IMR-90 (cell line): ENCODE results near the gene SNRPD2.

Experiments
- BHLHE40 ChIP-seq: fragments of 150-350 bp; IDR thresholded peaks from 2 replicates; pipeline ENCODE4 v1.6.1; 2016; ENCODE audit warnings: mild to moderate bottlenecking, low read depth, low read length
- CEBPB ChIP-seq: IDR thresholded peaks from 2 replicates; pipeline ENCODE4 v1.6.1; 2012; ENCODE audit warnings: low read depth, low read length, improper control_type of control experiment
- FOS ChIP-seq: fragments of 150-350 bp; IDR thresholded peaks from 2 replicates; pipeline ENCODE4 v1.6.1; 2016; ENCODE audit warnings: low read depth, low read length
- MAFK ChIP-seq: IDR thresholded peaks from 2 replicates; pipeline ENCODE4 v1.6.1; 2012; ENCODE audit warnings: low read depth, low read length, improper control_type of control experiment
- MAZ ChIP-seq: IDR thresholded peaks from 2 replicates; pipeline ENCODE4 v1.6.1; 2012; ENCODE audit warnings: low read depth, mild to moderate bottlenecking, low read length, improper control_type of control experiment, moderate library complexity, borderline replicate concordance
- MXI1 ChIP-seq: IDR thresholded peaks from 2 replicates; pipeline ENCODE4 v1.6.1; 2012; ENCODE audit warnings: low read depth, mild to moderate bottlenecking, low read length, moderate library complexity, borderline replicate concordance
- POLR2A ChIP-seq: IDR thresholded peaks from 2 replicates; pipeline ENCODE4 v1.6.1; 2012; ENCODE audit warnings: mild to moderate bottlenecking, low read depth, low read length
- RAD21 ChIP-seq: IDR thresholded peaks from 2 replicates; pipeline ENCODE4 v1.6.1; 2012; ENCODE audit warnings: low read length, improper control_type of control experiment
- RCOR1 ChIP-seq: IDR thresholded peaks from 2 replicates; pipeline ENCODE4 v1.6.1; 2012; ENCODE audit warnings: mild to moderate bottlenecking, low read length, improper control_type of control experiment; ENCODE audit not compliant: insufficient replicate concordance
- RFX5 ChIP-seq: IDR thresholded peaks from 2 replicates; pipeline ENCODE4 v1.8.0; 2012; ENCODE audit warnings: low read depth, mild to moderate bottlenecking, low read length, moderate library complexity
- TF ChIP-seq, protein P1 (sequence below): conservative IDR thresholded peaks from 2 replicates; pipeline ENCODE4 v1.5.1; 2012; ENCODE audit warnings: mild to moderate bottlenecking, low read depth, low read length, improper control_type of control experiment
- TF ChIP-seq, protein P2 (sequence below): fragments of 150-350 bp; IDR thresholded peaks from 2 replicates; pipeline ENCODE4 v1.6.1; 2016; ENCODE audit warnings: low read depth, mild to moderate bottlenecking, low read length, moderate library complexity, borderline replicate concordance
- TF ChIP-seq, protein P3 (sequence below): fragments of 150-350 bp; IDR thresholded peaks from 2 replicates; pipeline ENCODE4 v1.6.1; 2017; ENCODE audit warnings: mild to moderate bottlenecking, antibody characterized with exemption, low read length, low read depth

DNA sequence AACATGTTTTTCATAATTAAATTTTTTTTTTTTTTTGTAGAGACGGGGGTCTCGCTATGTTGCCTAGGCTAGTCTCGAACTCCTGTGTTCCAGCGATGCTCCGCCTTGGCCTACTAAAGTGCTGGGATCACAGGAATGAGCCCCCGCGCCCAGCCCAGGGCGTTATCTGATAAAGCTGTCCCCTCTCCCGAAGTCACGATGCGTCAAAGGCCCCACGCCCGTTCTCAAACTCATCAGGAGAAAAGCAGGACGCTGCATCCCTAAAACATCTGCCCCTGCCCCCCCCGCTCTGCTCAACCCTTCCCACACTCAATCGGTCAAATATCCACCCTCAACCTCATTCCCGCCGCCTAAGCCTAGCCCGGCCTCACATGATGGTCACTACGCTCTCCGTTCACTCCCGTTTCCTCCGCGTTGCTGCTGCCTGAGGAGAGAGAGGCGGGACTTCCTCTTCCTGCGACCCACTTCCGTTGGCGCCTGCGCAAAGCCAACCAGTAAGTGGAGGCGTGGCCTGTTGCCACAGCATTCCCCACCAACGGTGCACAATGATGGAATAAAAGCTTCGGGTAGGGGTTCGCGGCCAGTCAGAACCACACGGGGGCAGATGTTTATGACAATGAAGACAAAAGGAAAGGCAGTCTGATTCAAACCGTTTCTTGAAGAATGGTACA, at the start of gene SNRPD2:
- TF ChIP-seq, protein P1, sequence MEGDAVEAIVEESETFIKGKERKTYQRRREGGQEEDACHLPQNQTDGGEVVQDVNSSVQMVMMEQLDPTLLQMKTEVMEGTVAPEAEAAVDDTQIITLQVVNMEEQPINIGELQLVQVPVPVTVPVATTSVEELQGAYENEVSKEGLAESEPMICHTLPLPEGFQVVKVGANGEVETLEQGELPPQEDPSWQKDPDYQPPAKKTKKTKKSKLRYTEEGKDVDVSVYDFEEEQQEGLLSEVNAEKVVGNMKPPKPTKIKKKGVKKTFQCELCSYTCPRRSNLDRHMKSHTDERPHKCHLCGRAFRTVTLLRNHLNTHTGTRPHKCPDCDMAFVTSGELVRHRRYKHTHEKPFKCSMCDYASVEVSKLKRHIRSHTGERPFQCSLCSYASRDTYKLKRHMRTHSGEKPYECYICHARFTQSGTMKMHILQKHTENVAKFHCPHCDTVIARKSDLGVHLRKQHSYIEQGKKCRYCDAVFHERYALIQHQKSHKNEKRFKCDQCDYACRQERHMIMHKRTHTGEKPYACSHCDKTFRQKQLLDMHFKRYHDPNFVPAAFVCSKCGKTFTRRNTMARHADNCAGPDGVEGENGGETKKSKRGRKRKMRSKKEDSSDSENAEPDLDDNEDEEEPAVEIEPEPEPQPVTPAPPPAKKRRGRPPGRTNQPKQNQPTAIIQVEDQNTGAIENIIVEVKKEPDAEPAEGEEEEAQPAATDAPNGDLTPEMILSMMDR, result 0 out of 2 replicates have a peak, but pooled peaks have one; percentile 2
- TF ChIP-seq RFX5, result no peak
- TF ChIP-seq POLR2A, result peak; percentile 93
- TF ChIP-seq MAFK, result no peak
- no peak; the same call in 1 of the 2 replicates for TF ChIP-seq MAZ
- TF ChIP-seq RAD21, result no peak
- TF ChIP-seq, protein P2, sequence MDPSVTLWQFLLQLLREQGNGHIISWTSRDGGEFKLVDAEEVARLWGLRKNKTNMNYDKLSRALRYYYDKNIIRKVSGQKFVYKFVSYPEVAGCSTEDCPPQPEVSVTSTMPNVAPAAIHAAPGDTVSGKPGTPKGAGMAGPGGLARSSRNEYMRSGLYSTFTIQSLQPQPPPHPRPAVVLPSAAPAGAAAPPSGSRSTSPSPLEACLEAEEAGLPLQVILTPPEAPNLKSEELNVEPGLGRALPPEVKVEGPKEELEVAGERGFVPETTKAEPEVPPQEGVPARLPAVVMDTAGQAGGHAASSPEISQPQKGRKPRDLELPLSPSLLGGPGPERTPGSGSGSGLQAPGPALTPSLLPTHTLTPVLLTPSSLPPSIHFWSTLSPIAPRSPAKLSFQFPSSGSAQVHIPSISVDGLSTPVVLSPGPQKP, result no peak
- TF ChIP-seq MXI1, result peak; percentile 80; the same call in 1 of the 2 replicates
- TF ChIP-seq RCOR1, result no peak
- TF ChIP-seq FOS, result no peak
- 0 out of 2 replicates have a peak, but pooled peaks have one; percentile 7 for TF ChIP-seq BHLHE40
- TF ChIP-seq, protein P3, sequence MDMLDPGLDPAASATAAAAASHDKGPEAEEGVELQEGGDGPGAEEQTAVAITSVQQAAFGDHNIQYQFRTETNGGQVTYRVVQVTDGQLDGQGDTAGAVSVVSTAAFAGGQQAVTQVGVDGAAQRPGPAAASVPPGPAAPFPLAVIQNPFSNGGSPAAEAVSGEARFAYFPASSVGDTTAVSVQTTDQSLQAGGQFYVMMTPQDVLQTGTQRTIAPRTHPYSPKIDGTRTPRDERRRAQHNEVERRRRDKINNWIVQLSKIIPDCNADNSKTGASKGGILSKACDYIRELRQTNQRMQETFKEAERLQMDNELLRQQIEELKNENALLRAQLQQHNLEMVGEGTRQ, result peak; percentile 61; the same call in 1 of the 2 replicates
- no peak for TF ChIP-seq CEBPB
